Dermis blood vessel endothelial cell (primary cell): ENCODE data around the gene AJUBA. TPM values are rescaled to one million over a fixed set of nuclear protein-coding genes. Genes with fewer than 3 reads are reported as not detected.

Source experiments
- DNase-seq: peaks from one replicate; pipeline ENCODE4 v3.0.0; 2010
- total RNA-seq: library from RNA; depleted of rRNA; stranded (reverse); fragments of >200 nt; gene quantifications from 2 replicates; pipeline ENCODE4 v1.2.3, GENCODE V29; 2014

Gene AJUBA
- total RNA-seq, 1 donor from 2014 or later, result 80.8 TPM

DNA sequence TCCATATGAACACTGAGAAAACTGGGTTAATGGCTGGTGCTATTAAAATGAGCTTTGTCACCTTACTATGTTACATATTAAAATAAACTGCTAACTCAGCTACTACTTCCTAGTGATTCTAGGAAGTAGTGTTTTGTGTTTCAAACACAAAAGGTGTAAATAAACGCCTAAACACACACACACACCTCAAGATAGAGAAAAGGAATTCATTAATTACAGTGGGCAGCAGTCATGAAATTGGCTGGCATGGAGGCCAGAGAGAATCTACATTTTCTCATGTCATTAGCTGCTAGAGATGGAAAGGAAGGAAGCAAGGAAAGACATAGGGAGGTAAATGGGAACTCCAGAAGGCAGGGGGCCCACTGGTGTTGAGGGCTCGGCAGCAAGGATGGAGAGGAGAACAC lies 52.4 kb downstream of the AJUBA start:
- no peak for DNase-seq

DNA sequence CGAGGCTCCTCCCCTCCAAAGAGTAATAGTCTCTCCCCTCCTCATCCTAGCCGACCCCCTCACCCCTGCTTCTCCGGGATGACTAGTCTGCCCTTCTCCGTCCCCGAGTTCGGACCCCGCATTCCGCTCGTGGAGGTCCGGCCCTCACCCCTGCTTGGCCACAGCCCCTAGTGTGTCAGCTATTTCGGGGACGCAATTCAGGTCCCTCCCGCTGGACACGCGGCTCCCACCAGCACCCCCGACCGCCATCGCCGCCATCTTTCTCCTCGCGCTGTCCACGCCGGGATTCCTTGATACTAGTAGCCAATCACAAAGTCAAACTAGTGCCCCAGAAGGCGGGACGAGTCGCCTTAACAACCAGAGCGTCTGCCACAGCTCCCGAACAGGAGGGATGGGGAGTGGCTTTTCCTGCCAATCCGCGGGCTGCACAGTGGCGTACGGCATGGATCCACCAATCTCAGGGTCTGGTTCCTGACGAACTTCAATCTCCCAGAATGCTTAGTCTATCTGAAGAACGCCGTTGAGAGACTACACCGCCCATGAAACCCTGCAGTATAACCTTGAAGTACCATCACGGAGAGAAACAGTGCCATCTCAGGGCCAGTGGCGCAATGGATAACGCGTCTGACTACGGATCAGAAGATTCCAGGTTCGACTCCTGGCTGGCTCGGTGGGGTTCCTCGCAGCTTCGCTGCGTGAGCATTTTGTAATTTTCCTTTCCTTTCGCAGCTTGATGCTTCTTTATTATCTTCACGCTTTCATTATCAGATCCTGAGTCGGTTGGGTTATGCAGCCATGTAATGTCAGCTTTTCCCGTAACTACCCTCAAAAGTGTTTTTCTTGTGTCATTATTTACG lies 53.0 kb downstream of the AJUBA start, which contains the start of gene PRMT5:
TSS of gene PRMT5 (minus strand) at position 273 of the 857 bp plus-strand sequence. CDS start at position 258, 15 bp downstream.
- peak; percentile 100 for DNase-seq

DNA sequence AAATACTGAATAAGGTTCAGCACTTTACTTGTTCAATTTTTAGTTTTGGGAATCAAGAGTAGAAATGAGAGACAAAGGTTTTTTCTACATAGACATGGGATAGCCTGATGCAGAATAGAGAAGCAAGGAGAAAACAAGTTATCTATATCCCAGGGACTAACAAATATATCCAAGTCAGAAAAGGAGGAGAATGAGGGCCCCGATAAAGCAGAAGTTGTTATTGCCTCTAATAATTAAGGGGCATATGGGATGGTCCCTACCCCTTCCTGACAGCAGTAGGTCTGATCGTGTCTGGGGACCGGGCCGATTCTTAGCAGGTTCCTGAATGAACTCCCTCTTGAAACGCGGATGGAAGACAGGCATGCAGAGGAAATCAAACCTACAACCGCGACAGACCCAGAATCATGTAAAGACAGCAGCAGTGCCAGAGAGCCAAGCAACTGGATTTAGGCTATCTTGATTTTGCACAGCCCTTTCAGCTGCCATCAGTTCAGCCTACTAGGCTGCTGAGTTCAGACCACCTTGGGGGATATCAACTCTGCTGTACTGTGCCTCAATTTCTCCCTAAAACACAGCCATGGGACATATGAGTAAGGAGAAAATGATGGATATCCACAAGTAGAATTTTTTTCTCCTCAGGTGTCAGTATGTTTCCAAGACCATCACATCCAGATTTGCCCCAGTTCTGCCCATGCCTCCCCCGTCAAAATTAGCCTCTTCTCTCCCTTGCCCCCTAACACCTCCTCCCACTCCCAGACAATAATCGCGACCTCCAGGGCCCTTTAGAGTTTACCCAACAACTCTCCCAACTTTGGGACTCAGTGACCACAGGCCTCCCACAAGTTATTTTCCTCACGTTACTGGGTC lies 53.9 kb downstream of the AJUBA start:
- DNase-seq, result peak; percentile 10

DNA sequence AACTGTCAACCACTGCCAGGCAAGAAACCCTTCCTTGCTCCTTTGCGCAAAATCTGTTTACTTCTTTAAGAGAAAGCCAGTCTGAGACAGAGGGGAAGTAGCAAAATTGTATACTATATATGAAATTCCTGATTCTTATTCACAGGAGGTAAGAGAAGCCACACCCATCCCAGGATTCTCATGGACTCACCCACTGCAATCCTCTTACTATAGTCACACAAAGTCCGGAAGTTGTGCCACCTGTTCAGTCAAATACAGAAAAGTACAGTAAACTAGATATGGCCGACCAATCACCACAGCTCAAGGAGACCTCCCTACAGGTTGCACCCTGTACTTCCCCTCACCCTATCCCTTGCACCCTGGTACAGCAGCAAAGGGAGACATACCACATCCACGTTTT lies 56.0 kb downstream of the AJUBA start:
- no peak for DNase-seq

DNA sequence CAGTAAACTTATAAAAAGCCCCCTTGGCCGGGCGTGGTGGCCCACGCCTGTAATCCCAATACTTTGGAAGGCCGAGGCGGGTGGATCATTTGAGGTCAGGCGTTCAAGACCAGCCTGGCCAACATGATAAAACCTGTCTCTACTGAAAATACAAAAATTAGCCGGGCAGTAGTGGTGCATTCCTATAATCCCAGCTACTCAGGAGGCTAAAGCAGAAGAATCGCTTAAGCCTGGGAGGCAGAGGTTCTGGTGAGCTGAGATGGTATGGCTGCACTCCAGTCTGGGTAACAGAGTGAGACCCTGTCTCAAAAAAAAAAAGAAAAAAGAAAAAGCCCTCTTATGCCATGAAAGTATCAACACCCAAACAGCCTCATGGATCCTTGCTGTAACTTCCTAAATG lies 56.8 kb downstream of the AJUBA start:
- no peak for DNase-seq

DNA sequence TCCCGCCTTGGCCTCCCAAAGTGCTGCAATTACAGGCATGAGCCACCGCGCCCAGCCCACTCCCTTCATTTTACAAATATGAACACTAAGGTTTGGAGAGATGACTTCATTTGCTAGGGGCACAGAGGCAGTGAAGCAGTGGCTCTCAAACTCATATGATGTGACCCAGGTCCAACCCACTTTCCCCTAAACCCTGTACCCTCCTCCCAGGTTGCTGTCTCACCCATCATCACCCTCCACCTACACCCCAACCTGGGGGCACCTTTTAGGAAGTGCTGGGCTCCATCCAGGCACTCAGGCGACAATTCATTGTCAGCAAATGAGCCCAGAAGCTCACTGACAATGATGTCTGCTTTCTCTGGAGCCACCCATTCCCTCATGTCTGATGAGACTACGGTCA lies 58.6 kb downstream of the AJUBA start:
- DNase-seq, result no peak

DNA sequence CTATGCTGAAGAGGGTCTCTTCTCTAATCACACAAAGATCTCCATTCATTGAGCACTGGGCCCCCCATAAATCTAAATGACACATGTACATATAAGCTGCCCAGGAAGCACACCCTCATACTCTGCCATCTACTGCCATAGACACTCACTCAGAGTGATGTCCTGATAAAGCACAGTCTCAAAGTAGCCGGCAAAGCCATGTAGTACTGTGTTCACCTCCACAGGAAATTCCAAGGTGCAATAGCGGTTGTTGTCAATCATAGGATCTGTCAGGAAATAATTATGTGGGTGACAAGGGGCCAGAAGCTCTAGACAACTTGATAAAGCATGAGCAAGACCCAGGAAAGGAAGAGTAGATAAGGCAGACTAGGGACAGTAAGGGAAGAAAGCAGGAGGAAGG lies 60.1 kb downstream of the AJUBA start:
- no peak for DNase-seq

Other genes with a start within 250 kb of the AJUBA start
- gene OXA1L, start 215.9 kb downstream of the AJUBA start, total RNA-seq, result 48.8 and 70.6 TPM in 2 replicates
- gene SLC7A7, start 167.1 kb downstream of the AJUBA start, total RNA-seq, result 4.8 and 8.3 TPM in 2 replicates
- gene MRPL52, start 152.7 kb downstream of the AJUBA start, total RNA-seq, result 30.1 and 38.1 TPM in 2 replicates
- 73.3 and 138 TPM in 2 replicates for gene MMP14, start 146.0 kb downstream of the AJUBA start, total RNA-seq
- gene LRP10, start 110.8 kb downstream of the AJUBA start, total RNA-seq, result 59.4 and 126 TPM in 2 replicates
- gene REM2, start 99.3 kb downstream of the AJUBA start, total RNA-seq, result 0.09 TPM in 1 of 2 replicates, not detected in the other
- 56.3 and 116 TPM in 2 replicates for gene RBM23, start 63.4 kb downstream of the AJUBA start, total RNA-seq
- 40.0 and 48.1 TPM in 2 replicates for gene PRMT5, start 53.2 kb downstream of the AJUBA start, total RNA-seq
- gene HAUS4, start 25.5 kb downstream of the AJUBA start, total RNA-seq, result 39.8 and 46.3 TPM in 2 replicates
- gene C14orf93, start 27.6 kb upstream of the AJUBA start, total RNA-seq, result 6.8 and 10.6 TPM in 2 replicates
- gene PSMB5, start 52.3 kb upstream of the AJUBA start, total RNA-seq, result 271 and 319 TPM in 2 replicates
- gene PSMB11, start 59.7 kb upstream of the AJUBA start, total RNA-seq, result not detected in 2 replicates
- 7.5 and 16.3 TPM in 2 replicates for gene CDH24, start 75.0 kb upstream of the AJUBA start, total RNA-seq
- gene ACIN1, start 112.6 kb upstream of the AJUBA start, total RNA-seq, result 65.2 and 76.2 TPM in 2 replicates
- 43.0 and 52.2 TPM in 2 replicates for gene C14orf119, start 113.0 kb upstream of the AJUBA start, total RNA-seq
- not detected in 2 replicates for gene CIROP, start 122.4 kb upstream of the AJUBA start, total RNA-seq
- gene CEBPE, start 136.7 kb upstream of the AJUBA start, total RNA-seq, result not detected in 2 replicates
- gene SLC7A8, start 201.1 kb upstream of the AJUBA start, total RNA-seq, result 0.09 TPM in 1 of 2 replicates, not detected in the other